HEK293 (cell line): ENCODE data around the gene GLCCI1.

ENCODE experiments used
- CTCF ChIP-seq: fragments of 450-650 bp; formaldehyde crosslinking; IDR thresholded peaks from 2 replicates; pipeline ENCODE4 v1.5.1; 2016; ENCODE audit warnings: missing biosample characterization, missing genetic modification characterization
- ZNF121 ChIP-seq: fragments of 450-650 bp; formaldehyde crosslinking; IDR thresholded peaks from 2 replicates; pipeline ENCODE4 v1.5.1; 2016; ENCODE audit warnings: missing biosample characterization, missing genetic modification characterization
- ZNF19 ChIP-seq: fragments of 450-650 bp; formaldehyde crosslinking; IDR thresholded peaks from 2 replicates; pipeline ENCODE4; 2016; ENCODE audit warnings: missing biosample characterization, missing genetic modification characterization, low read depth
- ZNF629 ChIP-seq: fragments of 450-650 bp; formaldehyde crosslinking; IDR thresholded peaks from 2 replicates; pipeline ENCODE4 v1.5.1; 2017; ENCODE audit warnings: missing biosample characterization, missing genetic modification characterization
- ZNF830 ChIP-seq: fragments of 450-650 bp; IDR thresholded peaks from 2 replicates; pipeline ENCODE4 v1.5.0; 2018; ENCODE audit warnings: missing biosample characterization, missing genetic modification characterization, low read depth, mild to moderate bottlenecking, moderate library complexity

GRCh38 chr7:8015100-8015745 is 46.6 kb downstream of the GLCCI1 start:
- TF ChIP-seq ZNF19 (tag by site-specific recombination) (no peak), ZNF629 (no peak), ZNF830 (no peak), ZNF121 (no peak), CTCF (tag by site-specific recombination) (no peak)
